ENCODE data around the gene INHBB.

- TF ChIP-seq CTCF (IDR thresholded peaks at IDR 0.05) (no peak), POLR2A (IDR thresholded peaks at IDR 0.05) (no peak)
Measured at GRCh38 chr2:120360307-120360855, 14.4 kb downstream of the INHBB start.
